ENCODE results near the gene ZZZ3.

GRCh38 chr1:77658271-77658670 is 24.2 kb downstream of the ZZZ3 start:
- TF ChIP-seq CTCF (IDR thresholded peaks at IDR 0.05) (no peak), POLR2A (IDR thresholded peaks at IDR 0.05) (no peak), POLR2AphosphoS5 (IDR thresholded peaks at IDR 0.05) (no peak)
